NB4 (cell line): ENCODE results near the gene GRAMD4.

Experiments
- MYC ChIP-seq: IDR thresholded peaks from 2 replicates; pipeline ENCODE4 v1.6.1; 2011; ENCODE audit warnings: low read depth, low read length
- POLR2A ChIP-seq: IDR thresholded peaks from 2 replicates; pipeline ENCODE4 v1.6.1; 2011; ENCODE audit warnings: mild to moderate bottlenecking; ENCODE audit not compliant: insufficient read length; ENCODE audit errors: extremely low read depth
- TF ChIP-seq, protein P1 (sequence below): IDR thresholded peaks from one replicate; pipeline ENCODE4 v1.5.1; 2012; ENCODE audit warnings: low read depth, low read length
- TF ChIP-seq, protein P2 (sequence below): IDR thresholded peaks from 2 replicates; pipeline ENCODE4 v1.6.1; 2011; ENCODE audit warnings: low read depth, low read length

DNA sequence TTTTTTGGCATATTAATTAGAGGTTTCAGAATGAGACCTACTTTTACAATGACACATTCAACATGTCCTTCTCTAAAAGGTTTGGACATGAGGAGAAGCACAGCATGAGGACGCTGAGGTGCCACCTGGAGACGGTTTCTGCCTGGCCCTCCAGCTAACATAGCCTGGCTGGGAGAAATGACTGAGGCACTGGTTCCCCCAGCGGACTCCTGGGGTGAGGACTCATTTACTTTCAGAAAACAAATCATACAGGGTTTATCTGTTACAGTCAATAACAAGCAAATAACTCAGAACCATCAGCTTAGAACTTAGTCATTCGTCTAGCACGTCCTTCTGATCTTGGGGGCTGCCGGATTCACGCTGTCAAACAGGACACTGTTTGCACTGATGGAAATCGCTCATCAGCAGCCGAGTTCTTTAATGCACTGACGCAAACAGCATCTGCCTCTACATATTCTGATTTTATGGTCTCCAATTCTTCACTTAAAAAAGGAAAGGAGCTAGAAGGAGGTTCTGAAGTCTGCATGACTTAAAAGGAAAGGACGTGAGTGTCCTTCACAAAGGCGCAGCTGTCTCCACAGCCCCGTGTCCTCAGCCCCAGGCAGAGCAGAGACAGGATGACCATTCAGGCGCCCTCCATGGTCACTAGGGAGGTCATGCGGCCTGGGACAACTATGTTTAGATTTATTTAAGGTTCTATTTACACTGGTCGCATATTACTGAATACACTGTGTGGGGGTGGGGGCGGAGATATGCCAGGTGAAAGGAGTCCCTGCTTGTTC lies 73.6 kb downstream of the GRAMD4 start:
- no peak for TF ChIP-seq POLR2A
- TF ChIP-seq, protein P1, sequence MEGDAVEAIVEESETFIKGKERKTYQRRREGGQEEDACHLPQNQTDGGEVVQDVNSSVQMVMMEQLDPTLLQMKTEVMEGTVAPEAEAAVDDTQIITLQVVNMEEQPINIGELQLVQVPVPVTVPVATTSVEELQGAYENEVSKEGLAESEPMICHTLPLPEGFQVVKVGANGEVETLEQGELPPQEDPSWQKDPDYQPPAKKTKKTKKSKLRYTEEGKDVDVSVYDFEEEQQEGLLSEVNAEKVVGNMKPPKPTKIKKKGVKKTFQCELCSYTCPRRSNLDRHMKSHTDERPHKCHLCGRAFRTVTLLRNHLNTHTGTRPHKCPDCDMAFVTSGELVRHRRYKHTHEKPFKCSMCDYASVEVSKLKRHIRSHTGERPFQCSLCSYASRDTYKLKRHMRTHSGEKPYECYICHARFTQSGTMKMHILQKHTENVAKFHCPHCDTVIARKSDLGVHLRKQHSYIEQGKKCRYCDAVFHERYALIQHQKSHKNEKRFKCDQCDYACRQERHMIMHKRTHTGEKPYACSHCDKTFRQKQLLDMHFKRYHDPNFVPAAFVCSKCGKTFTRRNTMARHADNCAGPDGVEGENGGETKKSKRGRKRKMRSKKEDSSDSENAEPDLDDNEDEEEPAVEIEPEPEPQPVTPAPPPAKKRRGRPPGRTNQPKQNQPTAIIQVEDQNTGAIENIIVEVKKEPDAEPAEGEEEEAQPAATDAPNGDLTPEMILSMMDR: no peak
- TF ChIP-seq, protein P2, sequence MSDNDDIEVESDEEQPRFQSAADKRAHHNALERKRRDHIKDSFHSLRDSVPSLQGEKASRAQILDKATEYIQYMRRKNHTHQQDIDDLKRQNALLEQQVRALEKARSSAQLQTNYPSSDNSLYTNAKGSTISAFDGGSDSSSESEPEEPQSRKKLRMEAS: no peak
- TF ChIP-seq MYC: no peak
